GM18951 (cell line): ENCODE measurements around the gene PTGS2.
"Not testable (repeated sequence)": the region's sequence is repeated elsewhere in the genome, so short reads cannot be mapped to it uniquely, and the experiment has no call there.

Experiments used
- POLR2A ChIP-seq: IDR thresholded peaks from 4 replicates; pipeline ENCODE4 v1.6.1; 2011; ENCODE audit warnings: mild to moderate bottlenecking; ENCODE audit not compliant: insufficient read length, insufficient read depth; ENCODE audit errors: extremely low read depth
- in situ Hi-C: fragments of 300-500 bp; cut with MboI; formaldehyde crosslinking; loops from one replicate; pipeline ENCODE4 v1.12.0; 2022; ENCODE audit warnings: low sequenced_read_pairs, mixed read lengths, inconsistent platforms; ENCODE audit not compliant: unreplicated experiment

Gene PTGS2

GRCh38 chr1:186657481-186657880, 22.7 kb downstream of the PTGS2 start:
- in situ Hi-C loops: no loop called here
- TF ChIP-seq POLR2A: no peak

- no peak for TF ChIP-seq POLR2A
- in situ Hi-C loops: no loop called here
Measured at GRCh38 chr1:186655876-186656275, 24.3 kb downstream of the PTGS2 start.

GRCh38 chr1:186654741-186655140, 25.5 kb downstream of the PTGS2 start:
- in situ Hi-C loops: no loop called here
- TF ChIP-seq POLR2A: no peak

- TF ChIP-seq POLR2A: no peak
- in situ Hi-C loops: no loop called here
Measured at GRCh38 chr1:186653312-186653711, 26.9 kb downstream of the PTGS2 start.

- in situ Hi-C loops: no loop called here
- no peak for TF ChIP-seq POLR2A
Measured at GRCh38 chr1:186648613-186649012, 31.6 kb downstream of the PTGS2 start.

- in situ Hi-C loops: not testable (repeated sequence)
Measured at GRCh38 chr1:186647985-186648384, 32.2 kb downstream of the PTGS2 start.

GRCh38 chr1:186643614-186644013, 36.6 kb downstream of the PTGS2 start:
- no peak for TF ChIP-seq POLR2A
- in situ Hi-C loops: no loop called here

GRCh38 chr1:186637567-186637966, 42.7 kb downstream of the PTGS2 start:
- in situ Hi-C loops: not testable (repeated sequence)

- TF ChIP-seq POLR2A: no peak
- in situ Hi-C loops: no loop called here
Measured at GRCh38 chr1:186636786-186637185, 43.4 kb downstream of the PTGS2 start.

- TF ChIP-seq POLR2A: no peak
Measured at GRCh38 chr1:186634511-186634910, 45.7 kb downstream of the PTGS2 start.

GRCh38 chr1:186633116-186633515, 47.1 kb downstream of the PTGS2 start:
- no peak for TF ChIP-seq POLR2A
- in situ Hi-C loops: no loop called here

More at GRCh38 chr1:186634511-186634910, 45.7 kb downstream of the PTGS2 start:
- in situ Hi-C loops: no loop called here

- in situ Hi-C loops: no loop called here
- TF ChIP-seq POLR2A: no peak
Measured at GRCh38 chr1:186629341-186629740, 50.9 kb downstream of the PTGS2 start.

GRCh38 chr1:186628910-186629309, 51.3 kb downstream of the PTGS2 start:
- no peak for TF ChIP-seq POLR2A
- in situ Hi-C loops: no loop called here

GRCh38 chr1:186627019-186627418, 53.2 kb downstream of the PTGS2 start:
- TF ChIP-seq POLR2A: no peak
- in situ Hi-C loops: no loop called here

- in situ Hi-C loops: no loop called here
- no peak for TF ChIP-seq POLR2A
Measured at GRCh38 chr1:186626356-186626932, 53.8 kb downstream of the PTGS2 start.

- in situ Hi-C loops: no loop called here
Measured at GRCh38 chr1:186623551-186623950, 56.7 kb downstream of the PTGS2 start.

More at GRCh38 chr1:186623551-186623950, 56.7 kb downstream of the PTGS2 start:
- TF ChIP-seq POLR2A: no peak
